HCT116 (cell line): Measurements from ENCODE around the gene UGT2B7. TPM values are rescaled to one million over a fixed set of nuclear protein-coding genes. Genes with fewer than 3 reads are reported as not detected.

ENCODE experiments used
- ATAC-seq: fragments of 200-7000 bp; cut with Tn5 transposase; 2 replicates; pipeline ENCODE4 v1.9.1; 2020; ENCODE audit warnings: mild to moderate bottlenecking, moderate library complexity
- BruUV-seq: library from RNA; stranded (reverse); fragments of 400-500 nt; replicated peaks from 2 replicates; lab custom pipeline; 2021; lab: Mats Ljungman, UMichigan
- CTCF ChIA-PET: fragments of 300-600 bp; sonication (Branson Sonifier 250); formaldehyde crosslinking; loops from one replicate; lab custom pipeline; 2021; ENCODE audit warnings: antibody characterized with exemption; lab: Charles Lee
- POLR2A ChIA-PET: fragments of 300-600, 350-600 bp; sonication (Branson Sonifier 250); formaldehyde crosslinking; loops from one replicate; lab custom pipeline; 2021; ENCODE audit warnings: antibody characterized with exemption; lab: Charles Lee
- RAD21 ChIA-PET, 2 experiments: fragments of 300-600 bp; sonication (Branson Sonifier 250); formaldehyde crosslinking; loops; one replicate each; lab custom pipeline; 2023; ENCODE audit warnings: low total read pairs in 2 of 2; ENCODE audit not compliant: uncharacterized antibody in 2 of 2, unreplicated experiment in 2 of 2, low non-redundant PET in 1 of 2; lab: Charles Lee
- DNase-seq: peaks from one replicate; pipeline ENCODE4 v3.0.0-alpha.2; 2010; ENCODE audit warnings: low read depth, low spot score
- H2AFZ ChIP-seq: fragments of 200-600 bp; shearing (Covaris generic), sonication (generic); 2 replicates; pipeline ENCODE4 v1.6.1; 2017; ENCODE audit warnings: low read depth, mixed run types, mixed read lengths, antibody characterized with exemption, low read length; ENCODE audit not compliant: poor library complexity, severe bottlenecking
- H3K27ac ChIP-seq: 2 replicates; pipeline ENCODE4 v1.5.1; 2012; ENCODE audit warnings: low read depth, low read length
- H3K27me3 ChIP-seq: fragments of 200-600 bp; sonication (generic); 2 replicates; pipeline ENCODE4 v1.6.1; 2016; ENCODE audit warnings: mixed run types, low read length, mixed read lengths; ENCODE audit not compliant: insufficient read depth
- H3K36me3 ChIP-seq, 2 experiments: fragments of 200-500 bp in 1 of 2; fragments of 200-600 bp in 1 of 2; sonication (Bioruptor generic) in 1 of 2; sonication (generic) in 1 of 2; 2 replicates each; pipeline versions ENCODE4 v1.5.1 to v1.6.1; 2014 to 2016; ENCODE audit warnings: low read length in 2 of 2, inconsistent platforms in 1 of 2, mixed read lengths in 1 of 2, mixed run types in 1 of 2; ENCODE audit not compliant: insufficient read depth in 2 of 2, control insufficient read depth in 1 of 2
- H3K4me1 ChIP-seq, 2 experiments: fragments of 200-600 bp in 1 of 2; sonication (generic) in 1 of 2; 2 replicates each; pipeline versions ENCODE4 v1.5.1 to v1.6.1; 2012 to 2017; ENCODE audit warnings: low read length in 2 of 2, inconsistent platforms in 1 of 2, mild to moderate bottlenecking in 1 of 2, mixed read lengths in 1 of 2, mixed run types in 1 of 2, moderate library complexity in 1 of 2; ENCODE audit not compliant: insufficient read depth in 2 of 2, control insufficient read depth in 1 of 2
- H3K4me2 ChIP-seq: fragments of 200-600 bp; sonication (generic); 2 replicates; pipeline ENCODE4 v1.6.1; 2017; ENCODE audit warnings: mixed run types, low read length, mixed read lengths
- H3K4me3 ChIP-seq, 2 experiments: fragments of 200-600 bp in 1 of 2; sonication (generic) in 1 of 2; replicated peaks in 1 of 2; 2 replicates each; pipeline ENCODE4 v1.5.1; 2011 to 2016; ENCODE audit warnings: low read length in 2 of 2, control low read depth in 1 of 2, low read depth in 1 of 2, mild to moderate bottlenecking in 1 of 2, mixed read lengths in 1 of 2, mixed run types in 1 of 2
- H3K79me2 ChIP-seq: fragments of 200-600 bp; sonication (generic); 2 replicates; pipeline ENCODE4 v1.6.1; 2017; ENCODE audit warnings: mild to moderate bottlenecking, mixed run types, low read length, moderate library complexity, mixed read lengths; ENCODE audit not compliant: insufficient read depth
- H3K9ac ChIP-seq: fragments of 200-600 bp; sonication (generic); 2 replicates; pipeline ENCODE4 v1.6.1; 2016; ENCODE audit warnings: low read length, mixed read lengths
- H3K9me2 ChIP-seq: fragments of 200-600 bp; sonication (generic), shearing (Covaris generic); 2 replicates; pipeline ENCODE4 v1.6.1; 2017; ENCODE audit warnings: mixed run types, mild to moderate bottlenecking, moderate library complexity; ENCODE audit not compliant: insufficient read depth
- H3K9me3 ChIP-seq, 2 experiments: fragments of 200-500 bp in 1 of 2; fragments of 200-600 bp in 1 of 2; sonication (Bioruptor generic) in 1 of 2; sonication (generic) in 1 of 2; 2 replicates each; pipeline ENCODE4 v1.6.1; 2014 to 2017; ENCODE audit warnings: low read length in 2 of 2, mixed read lengths in 2 of 2, inconsistent platforms in 1 of 2, low read depth in 1 of 2, mild to moderate bottlenecking in 1 of 2, mixed run types in 1 of 2, moderate library complexity in 1 of 2; ENCODE audit not compliant: control insufficient read depth in 1 of 2, insufficient read depth in 1 of 2
- H4K20me1 ChIP-seq: fragments of 200-600 bp; sonication (generic), shearing (Covaris generic); 2 replicates; pipeline ENCODE4 v1.6.1; 2017; ENCODE audit warnings: mixed run types, mild to moderate bottlenecking, moderate library complexity; ENCODE audit not compliant: insufficient read depth
- CEBPB ChIP-seq: IDR thresholded peaks from 2 replicates; pipeline ENCODE4 v1.6.1; 2012; ENCODE audit warnings: low read depth
- ELF1 ChIP-seq: IDR thresholded peaks from 2 replicates; pipeline ENCODE4 v1.6.1; 2012; ENCODE audit warnings: low read depth, borderline replicate concordance
- EZH2 ChIP-seq: fragments of 200-600 bp; sonication (generic); IDR thresholded peaks from 2 replicates; pipeline ENCODE4 v1.6.1; 2017; ENCODE audit warnings: antibody characterized with exemption, mixed run types
- EZH2phosphoT487 ChIP-seq: fragments of 200-600 bp; IDR thresholded peaks from 2 replicates; pipeline ENCODE4 v1.6.1; 2018; ENCODE audit warnings: antibody characterized with exemption, borderline replicate concordance
- FOSL1 ChIP-seq: IDR thresholded peaks from 2 replicates; pipeline ENCODE4 v1.6.1; 2012; ENCODE audit warnings: low read depth
- POLR2A ChIP-seq: IDR thresholded peaks from 2 replicates; pipeline ENCODE4 v1.7.0; 2011; ENCODE audit warnings: borderline replicate concordance; ENCODE audit not compliant: insufficient read depth, insufficient read length; ENCODE audit errors: extremely low read depth
- POLR2AphosphoS5 ChIP-seq: IDR thresholded peaks from 2 replicates; pipeline ENCODE4 v1.6.1; 2011; ENCODE audit warnings: mild to moderate bottlenecking, low read depth, low read length, moderate library complexity
- RAD21 ChIP-seq: IDR thresholded peaks from 2 replicates; pipeline ENCODE4 v1.6.1; 2012; ENCODE audit warnings: low read depth, mild to moderate bottlenecking
- REST ChIP-seq: IDR thresholded peaks from 2 replicates; pipeline ENCODE4 v1.6.1; 2012; ENCODE audit warnings: low read depth
- SIN3A ChIP-seq: IDR thresholded peaks from 2 replicates; pipeline ENCODE4 v1.6.1; 2012; ENCODE audit warnings: low read depth
- ZFX ChIP-seq: fragments of 450-650 bp; IDR thresholded peaks from 2 replicates; pipeline ENCODE4 v1.6.1; 2017
- ZNF274 ChIP-seq: fragments of 200-500 bp; sonication (Bioruptor generic); IDR thresholded peaks from 2 replicates; pipeline ENCODE4 v1.6.1; 2014; ENCODE audit warnings: mild to moderate bottlenecking, low read depth, low read length, inconsistent platforms
- intact Hi-C: fragments of 100-400 bp; cut with micrococcal nuclease; formaldehyde crosslinking; loops from 2 replicates; pipeline ENCODE4 v1.10.0; 2022
- total RNA-seq: library from RNA; stranded (reverse); gene quantifications from one replicate; pipeline ENCODE4 v1.2.1, GENCODE V29; 2021; ENCODE audit not compliant: unreplicated experiment
- TF ChIP-seq, protein P1 (sequence below): IDR thresholded peaks from 2 replicates; pipeline ENCODE4 v1.6.1; 2012
- TF ChIP-seq, protein P2 (sequence below), 3 experiments: fragments of 200-600 bp in 1 of 3; sonication (generic) in 1 of 3; IDR thresholded peaks in 2 of 3; conservative IDR thresholded peaks in 1 of 3; 2 replicates each; pipeline ENCODE4 v1.5.1; 2012 to 2017; ENCODE audit warnings: low read depth in 2 of 3, low read length in 2 of 3, antibody characterized with exemption in 1 of 3, borderline replicate concordance in 1 of 3, control low read depth in 1 of 3, mild to moderate bottlenecking in 1 of 3, mixed read lengths in 1 of 3, mixed run types in 1 of 3, moderate library complexity in 1 of 3; ENCODE audit not compliant: insufficient read depth in 1 of 3
- TF ChIP-seq, protein P3 (sequence below): IDR thresholded peaks from 2 replicates; pipeline ENCODE4 v1.6.1; 2012

The UGT2B7 gene
- total RNA-seq, 1 experiment from 2014 or later, result not detected

GRCh38 chr4:69093681-69094080, 2.6 kb upstream of the UGT2B7 start (continued):
- TF ChIP-seq, protein P1, sequence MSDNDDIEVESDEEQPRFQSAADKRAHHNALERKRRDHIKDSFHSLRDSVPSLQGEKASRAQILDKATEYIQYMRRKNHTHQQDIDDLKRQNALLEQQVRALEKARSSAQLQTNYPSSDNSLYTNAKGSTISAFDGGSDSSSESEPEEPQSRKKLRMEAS, result no peak

GRCh38 chr4:69095301-69095731, 958 bp upstream of the UGT2B7 start:
- intact Hi-C loops, result no loop called here
- no peaks in the 10 kb centered on the region for H4K20me1 ChIP-seq
- no peaks in the 10 kb centered on the region for H3K79me2 ChIP-seq
- H3K9me2 ChIP-seq, result no peaks in the 10 kb centered on the region
- H3K27me3 ChIP-seq, result no peaks in the 10 kb centered on the region
- no TSS peak for BruUV-seq
- no peak overlapping the region for H3K9ac ChIP-seq
- TF ChIP-seq ELF1, result no peak
- TF ChIP-seq ZNF274, result no peak
- no peak for TF ChIP-seq RAD21
- TF ChIP-seq ZFX, result no peak
- no peak for TF ChIP-seq EZH2phosphoT487
- no peak for DNase-seq
- H3K4me2 ChIP-seq, result no peak overlapping the region
- no peaks in the 10 kb centered on the region for H3K4me1 ChIP-seq
- H3K4me3 ChIP-seq, result no peak overlapping the region
- H2AFZ ChIP-seq, result no peak overlapping the region
- no peaks in the 10 kb centered on the region for H3K36me3 ChIP-seq
- no peak for ATAC-seq
- no peak overlapping the region for H3K27ac ChIP-seq
- ChIA-PET RAD21 (no interaction called here), POLR2A (no interaction called here), CTCF (no interaction called here)
- no peaks in the 10 kb centered on the region for H3K9me3 ChIP-seq

DNA sequence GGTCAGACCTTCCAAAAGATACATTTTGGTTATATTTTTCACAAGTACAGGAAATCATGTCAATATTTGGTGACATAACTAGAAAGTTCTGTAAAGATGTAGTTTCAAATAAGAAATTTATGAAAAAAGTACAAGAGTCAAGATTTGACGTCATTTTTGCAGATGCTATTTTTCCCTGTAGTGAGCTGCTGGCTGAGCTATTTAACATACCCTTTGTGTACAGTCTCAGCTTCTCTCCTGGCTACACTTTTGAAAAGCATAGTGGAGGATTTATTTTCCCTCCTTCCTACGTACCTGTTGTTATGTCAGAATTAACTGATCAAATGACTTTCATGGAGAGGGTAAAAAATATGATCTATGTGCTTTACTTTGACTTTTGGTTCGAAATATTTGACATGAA, 536 bp downstream of the UGT2B7 start:
- no peak overlapping the region for H3K4me3 ChIP-seq
- no peak overlapping the region for H2AFZ ChIP-seq
- BruUV-seq, result no TSS peak
- H3K27ac ChIP-seq, result no peak overlapping the region
- ChIA-PET RAD21 (no interaction called here), POLR2A (no interaction called here), CTCF (no interaction called here)
- intact Hi-C loops, result no loop called here
- H3K9me2 ChIP-seq, result no peaks in the 10 kb centered on the region
- no peak for TF ChIP-seq SIN3A
- no peak for TF ChIP-seq ZNF274
- TF ChIP-seq EZH2, result no peak
- TF ChIP-seq, protein P2, sequence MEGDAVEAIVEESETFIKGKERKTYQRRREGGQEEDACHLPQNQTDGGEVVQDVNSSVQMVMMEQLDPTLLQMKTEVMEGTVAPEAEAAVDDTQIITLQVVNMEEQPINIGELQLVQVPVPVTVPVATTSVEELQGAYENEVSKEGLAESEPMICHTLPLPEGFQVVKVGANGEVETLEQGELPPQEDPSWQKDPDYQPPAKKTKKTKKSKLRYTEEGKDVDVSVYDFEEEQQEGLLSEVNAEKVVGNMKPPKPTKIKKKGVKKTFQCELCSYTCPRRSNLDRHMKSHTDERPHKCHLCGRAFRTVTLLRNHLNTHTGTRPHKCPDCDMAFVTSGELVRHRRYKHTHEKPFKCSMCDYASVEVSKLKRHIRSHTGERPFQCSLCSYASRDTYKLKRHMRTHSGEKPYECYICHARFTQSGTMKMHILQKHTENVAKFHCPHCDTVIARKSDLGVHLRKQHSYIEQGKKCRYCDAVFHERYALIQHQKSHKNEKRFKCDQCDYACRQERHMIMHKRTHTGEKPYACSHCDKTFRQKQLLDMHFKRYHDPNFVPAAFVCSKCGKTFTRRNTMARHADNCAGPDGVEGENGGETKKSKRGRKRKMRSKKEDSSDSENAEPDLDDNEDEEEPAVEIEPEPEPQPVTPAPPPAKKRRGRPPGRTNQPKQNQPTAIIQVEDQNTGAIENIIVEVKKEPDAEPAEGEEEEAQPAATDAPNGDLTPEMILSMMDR (IDR thresholded peaks at IDR 0.05 in 2 of 3, conservative IDR thresholded peaks at IDR 0.05 in 1 of 3; ENCODE audit: borderline replicate concordance in 1 of 3, insufficient read depth in 1 of 3, low read depth in 2 of 3, low read length in 2 of 3), result no peak
- no peak for TF ChIP-seq CEBPB
- no peak for TF ChIP-seq POLR2AphosphoS5
- TF ChIP-seq, protein P3, sequence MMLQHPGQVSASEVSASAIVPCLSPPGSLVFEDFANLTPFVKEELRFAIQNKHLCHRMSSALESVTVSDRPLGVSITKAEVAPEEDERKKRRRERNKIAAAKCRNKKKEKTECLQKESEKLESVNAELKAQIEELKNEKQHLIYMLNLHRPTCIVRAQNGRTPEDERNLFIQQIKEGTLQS, result no peak
- no peak for TF ChIP-seq POLR2A
- TF ChIP-seq FOSL1, result no peak
- TF ChIP-seq REST, result no peak
- no peak overlapping the region for H3K4me2 ChIP-seq
- no peaks in the 10 kb centered on the region for H3K36me3 ChIP-seq
- DNase-seq (no peak), ATAC-seq (no peak)
- H3K4me1 ChIP-seq, result no peaks in the 10 kb centered on the region
- no peaks in the 10 kb centered on the region for H3K9me3 ChIP-seq
- H3K9ac ChIP-seq, result no peak overlapping the region
- H3K27me3 ChIP-seq, result no peaks in the 10 kb centered on the region
- no peaks in the 10 kb centered on the region for H3K79me2 ChIP-seq
- H4K20me1 ChIP-seq, result no peaks in the 10 kb centered on the region
